ENCODE data around the gene CHCHD1.
"Not testable (repeated sequence)": the region's sequence is repeated elsewhere in the genome, so short reads cannot be mapped to it uniquely, and the experiment has no call there.

The CHCHD1 gene

DNA sequence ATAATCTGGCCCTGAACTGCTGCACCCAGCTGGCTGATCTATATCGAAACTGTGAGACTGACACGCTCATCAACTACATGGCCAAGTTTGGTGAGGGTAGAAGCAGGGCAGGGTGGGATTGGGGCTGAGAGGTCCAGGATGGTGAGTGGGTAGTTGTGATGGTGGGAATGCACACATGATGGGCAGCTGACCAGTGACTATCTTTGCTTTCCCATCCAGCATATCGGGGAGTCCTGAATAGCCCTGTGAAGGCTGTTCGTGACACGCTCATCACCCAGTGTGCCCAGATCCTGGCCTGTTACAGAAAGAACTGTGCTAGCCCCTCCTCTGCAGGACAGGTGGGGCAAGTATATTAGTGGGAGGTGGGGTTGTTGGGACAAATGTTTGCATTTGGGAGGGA, 12.5 kb upstream of the CHCHD1 start:
- no peak for DNase-seq

DNA sequence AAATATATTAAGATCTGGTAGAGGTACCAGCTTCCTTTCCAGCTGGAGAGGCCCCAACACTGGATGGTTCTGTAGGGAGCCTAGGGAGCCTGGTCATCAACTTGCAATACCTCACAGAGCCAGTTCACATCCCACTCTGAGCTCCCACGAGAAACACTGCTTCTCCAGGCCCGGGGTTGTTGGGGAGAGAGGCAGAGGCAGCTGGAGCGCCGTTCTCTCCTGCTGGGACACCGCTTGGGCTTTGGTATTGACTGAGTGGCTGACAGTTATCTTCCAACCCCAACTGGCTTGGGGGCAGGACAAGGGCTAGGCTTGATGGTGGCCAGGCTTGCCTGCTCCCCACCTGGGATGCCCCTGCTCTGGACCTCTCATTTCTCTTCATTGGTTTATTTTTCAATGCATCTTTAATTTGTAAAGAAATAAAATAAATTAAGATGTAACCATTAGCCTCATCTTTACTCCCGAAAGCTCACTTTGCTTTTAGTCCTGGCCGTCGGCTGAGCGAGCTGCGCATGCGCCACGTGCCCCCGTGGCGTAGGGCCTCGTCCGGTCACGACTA, 10.0 kb upstream of the CHCHD1 start:
- DNase-seq = peak; percentile 32

DNA sequence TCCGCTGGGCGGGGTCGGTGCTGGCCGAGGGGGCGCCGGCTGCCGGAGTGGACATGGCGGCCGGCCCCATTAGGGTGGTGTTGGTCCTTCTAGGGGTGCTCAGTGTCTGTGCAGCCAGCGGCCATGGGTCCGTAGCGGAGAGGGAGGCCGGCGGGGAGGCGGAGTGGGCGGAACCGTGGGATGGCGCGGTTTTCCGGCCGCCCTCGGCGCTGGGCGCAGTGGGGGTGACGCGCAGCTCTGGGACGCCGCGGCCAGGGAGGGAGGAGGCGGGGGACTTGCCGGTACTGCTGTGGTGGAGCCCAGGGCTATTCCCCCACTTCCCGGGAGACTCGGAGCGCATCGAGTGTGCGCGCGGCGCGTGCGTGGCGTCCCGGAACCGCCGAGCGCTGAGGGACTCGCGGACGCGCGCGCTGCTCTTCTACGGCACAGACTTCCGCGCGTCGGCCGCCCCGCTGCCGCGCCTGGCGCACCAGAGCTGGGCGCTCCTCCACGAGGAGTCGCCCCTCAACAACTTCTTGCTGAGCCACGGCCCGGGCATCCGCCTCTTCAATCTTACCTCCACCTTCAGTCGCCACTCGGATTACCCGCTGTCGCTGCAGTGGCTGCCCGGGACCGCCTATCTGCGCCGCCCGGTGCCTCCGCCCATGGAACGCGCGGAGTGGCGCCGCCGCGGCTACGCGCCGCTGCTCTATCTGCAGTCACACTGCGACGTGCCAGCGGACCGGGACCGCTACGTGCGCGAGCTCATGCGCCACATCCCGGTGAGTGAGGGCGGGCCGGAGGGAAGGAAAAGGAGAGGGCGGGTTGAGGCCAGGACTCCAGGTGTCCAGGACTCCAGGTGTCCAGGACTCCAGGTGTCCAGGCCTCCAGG, 9.3 kb upstream of the CHCHD1 start:
- no peak for DNase-seq

DNA sequence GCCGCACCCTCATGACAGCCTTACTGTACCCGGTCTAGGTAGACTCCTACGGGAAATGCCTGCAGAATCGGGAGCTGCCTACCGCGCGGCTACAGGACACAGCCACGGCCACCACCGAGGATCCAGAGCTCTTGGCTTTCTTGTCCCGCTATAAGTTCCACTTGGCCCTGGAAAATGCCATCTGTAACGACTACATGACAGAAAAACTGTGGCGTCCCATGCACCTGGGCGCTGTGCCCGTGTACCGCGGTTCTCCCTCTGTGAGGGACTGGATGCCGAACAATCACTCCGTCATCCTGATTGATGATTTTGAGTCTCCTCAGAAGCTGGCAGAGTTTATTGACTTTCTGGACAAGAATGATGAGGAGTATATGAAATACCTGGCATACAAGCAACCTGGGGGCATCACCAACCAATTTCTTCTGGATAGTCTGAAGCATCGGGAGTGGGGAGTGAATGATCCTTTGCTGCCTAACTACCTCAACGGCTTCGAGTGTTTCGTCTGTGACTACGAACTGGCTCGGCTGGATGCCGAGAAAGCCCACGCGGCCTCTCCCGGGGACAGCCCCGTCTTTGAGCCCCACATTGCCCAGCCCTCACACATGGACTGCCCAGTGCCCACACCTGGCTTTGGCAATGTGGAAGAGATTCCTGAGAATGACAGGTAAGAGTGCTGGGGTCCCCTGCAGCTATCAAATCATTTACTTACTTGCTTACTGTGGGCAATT, 8.5 kb upstream of the CHCHD1 start:
- DNase-seq = no peak

DNA sequence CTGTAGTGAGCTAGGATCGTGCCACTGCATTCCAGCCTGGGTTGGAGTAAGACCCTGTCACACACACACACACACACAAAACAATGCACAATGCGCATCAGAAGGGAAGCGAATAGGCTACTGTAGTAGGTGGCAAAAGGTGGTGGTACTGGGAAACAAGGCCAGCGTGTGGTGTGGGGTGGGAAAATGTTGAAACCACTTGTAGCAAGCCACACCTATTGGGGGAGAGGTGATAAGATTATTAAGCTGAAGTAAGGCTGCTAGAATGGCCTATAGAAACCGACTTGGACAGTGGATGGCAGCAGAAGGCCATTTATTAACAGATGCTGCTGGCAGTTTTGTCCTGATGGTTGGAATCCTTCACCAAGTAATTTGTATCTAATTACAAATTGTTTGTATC, 7.2 kb upstream of the CHCHD1 start:
- DNase-seq = no peak

DNA sequence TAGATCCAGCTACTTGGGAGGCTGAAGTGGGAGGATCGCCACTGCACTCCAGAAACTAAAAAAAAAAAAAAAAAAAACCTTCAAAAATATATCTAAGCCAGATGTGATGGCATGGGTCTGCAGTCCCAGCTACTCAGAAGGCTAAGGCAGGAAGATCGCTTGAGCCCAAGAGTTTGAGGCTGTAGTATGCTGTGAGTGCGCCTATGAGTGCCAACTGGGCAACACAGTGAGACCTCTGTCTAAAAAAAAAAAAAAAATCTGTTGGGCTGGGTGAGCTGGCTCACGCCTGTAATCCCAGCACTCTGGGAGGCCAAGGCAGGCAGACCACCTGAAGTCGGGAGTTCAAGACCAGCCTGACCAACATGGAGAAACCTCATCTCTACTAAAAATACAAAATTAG, 2.8 kb upstream of the CHCHD1 start:
- no peak for DNase-seq

DNA sequence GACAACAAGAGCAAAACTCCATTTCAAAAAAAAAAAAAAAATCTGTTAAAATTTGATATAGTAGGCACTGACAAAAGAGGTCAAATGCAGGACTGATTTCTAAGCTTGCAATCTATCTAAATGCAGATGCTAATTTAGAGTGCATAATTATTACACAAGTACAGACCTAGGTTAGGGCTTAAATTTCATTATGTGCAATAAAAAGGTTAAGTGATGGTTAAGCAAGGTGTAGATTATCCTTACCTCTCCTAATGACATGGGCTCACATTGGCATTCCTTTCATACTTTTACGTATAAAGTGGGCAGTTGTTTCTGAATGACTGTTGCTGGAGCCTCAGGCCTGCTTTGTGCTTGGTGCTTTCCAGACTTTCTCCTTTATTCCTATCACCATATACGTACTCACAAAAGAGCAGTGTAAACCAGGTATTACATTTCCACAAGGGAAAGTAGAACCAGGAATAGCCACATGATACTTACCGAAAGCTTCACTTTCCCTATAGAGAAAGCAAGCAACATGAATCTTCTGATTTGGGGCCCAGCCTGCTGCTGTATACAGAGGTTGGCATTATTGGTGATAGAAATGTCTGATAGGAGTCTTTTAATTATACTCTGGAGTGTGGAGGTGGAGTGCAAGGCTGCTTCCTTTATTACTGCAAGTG, 2.2 kb upstream of the CHCHD1 start:
- no peak for DNase-seq

DNA sequence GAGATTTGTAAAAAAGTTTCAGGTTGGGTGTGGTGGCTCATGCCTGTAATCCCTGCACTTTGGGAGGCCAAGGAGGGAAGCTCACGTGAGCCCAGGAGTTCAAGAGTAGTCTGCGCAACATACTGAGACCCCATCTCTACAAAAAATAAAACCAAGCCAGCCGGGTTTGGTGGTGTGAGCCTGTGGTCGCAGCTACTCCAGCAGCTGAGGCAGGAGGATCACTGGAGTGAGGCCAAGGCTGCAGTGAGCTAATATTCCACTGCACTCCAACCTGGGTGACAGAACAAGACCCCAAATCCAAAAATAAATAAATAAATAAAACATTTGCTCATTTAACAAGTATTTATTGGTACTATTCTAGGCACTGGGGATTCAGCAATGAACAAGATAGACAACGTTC, 1.5 kb upstream of the CHCHD1 start:
- DNase-seq = no peak

DNA sequence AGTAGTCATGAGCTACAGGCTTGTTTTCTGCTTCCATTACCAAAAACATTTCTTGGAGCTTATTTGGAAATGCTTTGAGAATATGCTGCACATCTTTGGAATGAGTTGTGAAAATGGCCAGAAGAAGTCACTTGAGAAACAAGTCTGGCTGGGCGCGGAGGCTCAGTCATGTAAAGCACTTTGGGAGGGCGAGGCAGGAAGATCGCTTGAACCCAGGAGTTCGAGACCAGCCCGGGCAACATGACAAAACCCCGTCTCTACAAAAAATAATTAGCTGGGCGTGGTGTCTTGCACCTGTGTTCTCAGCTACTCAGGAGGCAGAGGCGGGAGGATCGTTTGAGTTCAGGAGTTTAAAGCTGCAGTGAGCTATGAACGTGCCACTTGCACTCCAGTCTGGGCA, 882 bp upstream of the CHCHD1 start:
- DNase-seq = no peak

DNA sequence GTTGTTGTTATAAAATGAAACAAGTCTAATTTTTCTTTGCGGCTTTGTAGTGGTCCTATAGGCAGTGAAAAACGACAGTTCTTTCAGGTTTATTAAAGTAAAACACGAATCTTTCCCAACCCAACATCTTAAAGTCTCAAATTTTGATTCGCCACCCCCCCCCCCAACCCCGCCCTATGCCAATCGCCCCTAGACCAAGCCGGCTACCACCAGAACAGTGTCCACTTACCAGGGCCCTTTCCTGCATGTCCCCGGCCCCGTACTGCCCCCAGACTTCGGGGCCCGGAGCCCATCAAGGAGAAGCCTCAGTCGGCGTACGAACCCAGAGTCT, 335 bp upstream of the CHCHD1 start:
- no peak for DNase-seq

DNA sequence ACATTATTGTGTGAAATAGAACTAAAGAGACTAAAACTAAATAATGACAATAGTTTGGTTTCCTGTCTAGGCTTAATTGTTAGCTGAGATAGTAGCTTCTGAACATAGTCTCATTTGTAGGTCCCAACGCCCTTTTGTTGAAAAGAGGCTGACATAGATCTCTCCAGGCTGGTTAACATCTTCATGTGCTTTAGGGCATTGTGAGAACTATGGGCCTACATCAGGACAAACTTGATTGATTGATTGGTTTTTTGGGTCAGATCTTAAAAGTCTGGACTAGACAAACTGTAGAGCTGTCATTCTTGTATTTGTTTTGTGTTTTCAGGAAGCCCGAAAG, 869 bp downstream of the CHCHD1 start:
- DNase-seq = no peak

DNA sequence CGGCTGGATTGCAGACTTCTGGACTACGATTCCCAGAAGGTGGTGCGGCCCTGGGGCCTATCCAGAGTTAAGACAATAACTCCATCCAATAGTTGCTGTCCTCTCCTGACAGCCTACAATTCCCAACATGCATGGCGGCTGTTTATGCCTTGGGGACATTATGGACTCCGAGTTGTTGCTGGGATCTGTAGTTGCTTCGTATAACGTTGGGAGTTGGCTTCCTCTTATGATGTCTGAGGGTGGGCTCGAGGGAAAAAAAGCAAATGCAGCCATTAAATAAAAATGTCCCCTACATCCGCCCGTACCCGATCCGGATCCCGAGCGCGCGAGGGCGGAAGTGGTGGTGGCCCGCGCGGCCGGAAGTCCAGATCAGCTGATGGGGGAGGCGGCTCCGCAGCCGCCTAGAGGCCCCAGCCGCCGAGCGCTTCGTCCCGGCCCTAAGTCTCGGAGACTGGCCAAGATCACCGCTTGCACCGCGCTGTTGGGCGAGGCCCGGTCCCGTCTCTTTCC, 3.4 kb downstream of the CHCHD1 start, which contains the start of gene ZSWIM8:
Gene ZSWIM8 (plus strand): TSS at position 396 of the 510 bp plus-strand sequence. CDS start 273 bp downstream, outside the sequence.
- DNase-seq = peak; percentile 90

DNA sequence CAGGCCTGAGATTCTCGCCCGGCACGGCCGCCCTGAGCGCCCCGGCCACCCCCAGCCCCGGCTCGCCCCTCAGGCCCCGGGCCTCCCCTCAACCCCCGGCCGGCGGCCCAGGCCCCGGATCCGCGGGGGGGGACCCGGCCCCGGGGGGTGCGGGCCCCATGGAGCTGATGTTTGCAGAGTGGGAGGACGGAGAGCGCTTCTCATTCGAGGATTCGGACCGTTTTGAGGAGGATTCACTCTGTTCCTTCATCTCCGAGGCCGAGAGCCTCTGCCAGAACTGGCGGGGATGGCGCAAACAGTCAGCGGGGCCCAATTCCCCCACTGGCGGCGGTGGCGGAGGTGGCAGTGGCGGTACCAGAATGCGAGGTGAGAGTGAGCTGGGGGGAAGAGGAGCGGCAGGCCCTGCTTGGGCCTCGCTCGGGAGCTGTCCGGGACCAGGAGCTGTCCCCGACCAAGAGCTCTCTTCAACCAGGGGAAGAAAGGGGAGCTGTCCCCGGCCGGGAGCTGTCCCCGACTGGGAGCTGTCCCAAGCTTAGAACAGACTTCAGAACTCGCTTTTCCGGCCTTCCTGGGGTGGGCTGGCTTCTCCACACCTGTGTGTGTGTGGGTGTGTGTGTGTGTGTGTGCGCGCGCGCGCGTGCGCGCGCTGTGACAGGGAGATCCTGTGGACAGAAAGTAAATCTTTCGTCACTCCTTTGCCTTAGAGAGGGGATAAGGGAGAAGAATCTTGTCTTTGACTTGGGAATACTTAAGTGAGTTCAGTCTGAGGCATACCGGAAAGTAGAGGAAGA, 4.1 kb downstream of the CHCHD1 start:
- no peak for DNase-seq

DNA sequence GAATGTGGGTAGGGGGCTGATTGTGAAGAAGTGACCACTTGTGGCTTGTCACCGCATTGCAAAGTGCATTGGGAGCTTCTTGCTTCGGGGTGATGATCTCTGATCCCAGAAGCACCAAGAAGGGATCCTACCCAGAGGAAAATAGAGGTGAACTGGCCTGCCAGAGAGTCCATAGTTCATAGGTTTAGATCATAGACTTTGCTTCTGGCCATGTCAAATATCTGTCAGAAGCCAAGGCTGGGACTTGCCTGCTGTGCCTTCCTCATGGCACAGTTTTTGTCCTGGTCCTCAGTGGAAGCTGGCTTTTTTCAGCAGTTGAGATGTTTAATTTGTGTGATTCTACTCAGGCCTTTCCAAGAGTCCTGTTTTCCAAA, 4.7 kb downstream of the CHCHD1 start:
- DNase-seq = no peak

DNA sequence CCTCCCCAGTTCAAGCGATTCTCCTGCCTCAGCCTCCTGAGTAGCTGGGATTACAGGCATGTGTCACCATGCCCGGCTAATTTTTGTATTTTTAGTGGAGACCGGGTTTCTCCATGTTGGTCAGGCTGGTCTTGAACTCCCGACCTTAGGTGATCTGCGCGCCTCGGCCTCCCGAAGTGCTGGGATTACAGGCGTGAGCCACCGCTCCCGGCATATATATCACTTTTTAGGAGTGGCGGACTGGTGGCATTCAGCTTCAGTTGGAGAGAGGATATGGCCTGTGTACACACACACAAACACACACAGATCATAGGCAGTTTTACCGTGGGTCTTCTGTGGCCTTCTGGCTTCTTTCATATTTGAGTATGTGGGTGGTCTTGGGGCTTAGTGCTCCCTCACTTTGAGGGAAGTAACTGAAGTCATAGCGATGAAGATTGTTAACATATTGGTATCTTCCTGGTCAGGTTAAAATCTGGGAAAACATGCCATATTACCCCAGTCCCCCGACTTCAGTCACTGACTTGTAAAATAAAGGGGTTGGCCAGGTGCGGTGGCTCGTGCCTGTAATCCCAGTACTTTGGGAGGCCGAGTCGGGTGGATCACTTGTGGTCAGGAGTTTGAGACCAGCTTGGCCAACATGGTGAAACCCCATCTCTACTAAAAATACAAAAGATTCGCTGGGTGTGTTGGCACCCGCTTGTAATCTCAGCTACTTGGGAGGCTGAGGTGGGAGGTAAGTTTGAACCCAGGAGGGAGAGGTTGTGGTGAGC, 5.4 kb downstream of the CHCHD1 start:
- not testable (repeated sequence) for DNase-seq

DNA sequence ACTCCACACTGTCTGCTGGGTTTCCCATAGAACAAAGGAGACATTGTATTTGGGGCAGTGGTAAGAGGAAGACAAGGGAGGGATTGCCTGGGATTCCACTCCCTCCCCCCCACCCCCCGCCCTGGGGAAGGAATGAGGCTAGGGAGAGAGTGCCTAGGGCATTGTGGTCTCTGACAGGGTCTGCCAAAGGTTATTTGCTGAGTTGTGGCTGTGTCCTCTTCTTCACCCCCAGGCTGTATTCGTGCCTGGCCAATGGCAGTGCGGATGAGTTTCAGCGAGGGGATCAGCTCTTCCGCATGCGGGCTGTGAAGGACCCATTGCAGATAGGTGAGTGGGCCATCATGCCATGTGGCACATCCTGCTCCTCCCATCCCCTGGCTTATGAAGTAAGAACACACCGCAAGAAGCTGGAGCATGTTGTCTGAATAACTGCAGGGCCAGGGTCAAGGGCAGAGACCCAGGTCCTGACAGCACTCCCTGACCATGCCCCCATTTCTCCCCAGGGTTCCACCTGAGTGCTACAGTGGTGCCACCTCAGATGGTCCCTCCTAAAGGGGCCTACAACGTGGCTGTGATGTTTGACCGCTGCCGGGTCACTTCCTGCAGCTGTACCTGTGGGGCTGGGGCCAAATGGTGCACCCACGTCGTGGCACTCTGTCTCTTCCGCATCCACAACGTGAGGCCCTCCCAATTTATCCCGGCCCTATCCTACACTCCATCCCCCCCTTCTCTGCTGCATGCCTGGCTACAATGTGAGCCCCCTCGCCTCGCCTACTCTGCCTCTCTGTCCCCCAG, 7.2 kb downstream of the CHCHD1 start:
- no peak for DNase-seq

DNA sequence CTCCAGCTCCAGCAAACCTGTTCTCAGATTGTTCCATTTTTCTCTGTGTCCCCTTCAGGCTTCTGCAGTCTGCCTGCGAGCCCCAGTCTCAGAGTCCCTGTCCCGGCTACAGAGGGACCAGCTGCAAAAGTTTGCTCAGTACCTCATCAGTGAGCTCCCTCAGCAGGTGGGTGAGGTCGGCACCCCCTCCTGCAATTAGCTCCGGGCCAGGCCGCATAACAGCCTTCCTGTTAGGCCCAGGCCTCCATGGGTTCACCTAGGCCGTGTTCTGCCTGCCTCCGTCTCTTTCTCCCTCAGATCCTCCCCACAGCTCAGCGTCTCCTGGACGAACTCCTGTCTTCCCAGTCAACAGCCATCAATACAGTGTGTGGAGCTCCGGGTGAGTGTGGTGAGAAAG, 7.8 kb downstream of the CHCHD1 start:
- no peak for DNase-seq

DNA sequence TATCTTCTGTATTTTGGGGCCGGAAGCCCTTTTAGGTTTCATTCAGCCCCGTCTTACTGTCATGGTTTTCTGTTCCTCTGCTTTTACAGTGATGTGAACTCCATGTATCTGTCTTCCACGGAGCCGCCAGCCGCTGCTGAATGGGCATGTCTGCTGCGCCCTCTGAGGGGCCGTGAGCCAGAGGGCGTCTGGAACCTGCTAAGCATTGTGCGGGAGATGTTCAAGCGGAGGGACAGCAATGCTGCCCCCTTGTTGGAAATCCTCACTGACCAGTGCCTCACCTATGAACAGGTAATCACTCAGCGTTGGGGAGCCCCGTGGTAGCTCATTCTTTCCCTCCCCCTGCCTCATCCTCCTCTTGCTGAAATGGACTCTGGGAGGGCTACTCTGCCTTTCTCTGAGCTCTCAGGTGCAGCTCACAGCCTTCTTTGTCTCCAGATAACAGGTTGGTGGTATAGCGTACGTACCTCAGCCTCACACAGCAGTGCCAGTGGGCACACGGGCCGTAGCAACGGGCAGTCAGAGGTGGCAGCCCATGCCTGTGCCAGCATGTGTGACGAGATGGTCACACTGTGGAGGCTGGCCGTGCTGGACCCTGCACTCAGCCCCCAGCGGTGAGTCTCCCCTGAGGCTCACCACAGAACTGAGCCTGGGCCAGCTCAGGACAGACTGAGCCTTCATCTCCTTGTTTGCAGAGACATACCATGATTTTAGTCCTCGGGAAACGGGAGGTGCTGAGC, 9.2 kb downstream of the CHCHD1 start:
- no peak for DNase-seq

DNA sequence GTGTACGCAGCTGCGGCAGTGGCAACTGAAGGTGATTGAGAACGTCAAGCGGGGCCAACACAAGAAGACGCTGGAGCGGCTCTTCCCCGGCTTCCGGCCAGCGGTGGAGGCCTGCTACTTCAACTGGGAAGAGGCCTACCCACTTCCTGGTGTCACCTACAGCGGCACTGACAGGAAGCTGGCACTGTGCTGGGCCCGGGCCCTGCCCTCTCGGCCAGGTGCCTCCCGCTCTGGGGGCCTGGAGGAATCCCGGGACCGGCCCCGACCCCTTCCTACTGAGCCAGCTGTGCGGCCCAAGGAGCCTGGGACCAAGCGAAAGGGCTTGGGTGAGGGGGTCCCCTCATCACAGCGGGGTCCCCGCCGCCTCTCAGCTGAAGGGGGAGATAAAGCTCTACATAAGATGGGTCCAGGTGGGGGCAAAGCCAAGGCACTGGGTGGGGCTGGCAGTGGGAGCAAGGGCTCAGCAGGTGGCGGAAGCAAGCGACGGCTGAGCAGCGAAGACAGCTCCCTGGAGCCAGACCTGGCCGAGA, 10.1 kb downstream of the CHCHD1 start:
- DNase-seq = no peak

DNA sequence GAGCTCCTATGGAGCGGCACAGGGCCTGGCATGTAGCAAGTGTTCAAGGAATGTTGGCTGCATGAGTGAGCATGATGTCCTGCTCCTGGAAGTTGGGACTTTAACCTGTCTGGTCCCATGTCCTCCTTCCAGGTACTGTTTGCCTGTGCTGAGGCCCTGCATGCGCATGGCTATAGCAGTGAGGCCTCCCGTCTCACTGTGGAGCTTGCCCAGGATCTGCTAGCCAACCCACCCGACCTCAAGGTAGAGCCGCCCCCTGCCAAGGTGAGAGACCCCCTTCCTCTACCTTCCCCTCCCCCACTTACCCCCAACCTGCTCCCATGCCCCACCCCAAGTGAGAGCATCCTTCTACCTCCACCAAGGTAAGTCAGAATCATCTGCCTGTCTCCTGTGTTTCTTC, 11.6 kb downstream of the CHCHD1 start:
- DNase-seq = no peak

Data from NCI-H1694 (cell line).